Tibial nerve (tissue), 4 donors: ENCODE measurements around the gene IFI16.

Experiments used
- EP300 ChIP-seq, 2 donors: sonication (generic); formaldehyde crosslinking; IDR thresholded peaks; one replicate each; pipeline ENCODE4 v1.6.1; 2017; ENCODE audit warnings: antibody characterized with exemption in 2 of 2, mild to moderate bottlenecking in 1 of 2
- TF ChIP-seq, protein P1 (sequence below), 5 experiments: fragments of 200-600 bp in 3 of 5; fragments of 450-650 bp in 2 of 5; sonication (generic) in 3 of 5; IDR thresholded peaks; one replicate each; pipeline ENCODE4 v1.5.1; 2016 to 2019; ENCODE audit warnings: antibody characterized with exemption in 5 of 5, mild to moderate bottlenecking in 3 of 5, moderate library complexity in 2 of 5

DNA sequence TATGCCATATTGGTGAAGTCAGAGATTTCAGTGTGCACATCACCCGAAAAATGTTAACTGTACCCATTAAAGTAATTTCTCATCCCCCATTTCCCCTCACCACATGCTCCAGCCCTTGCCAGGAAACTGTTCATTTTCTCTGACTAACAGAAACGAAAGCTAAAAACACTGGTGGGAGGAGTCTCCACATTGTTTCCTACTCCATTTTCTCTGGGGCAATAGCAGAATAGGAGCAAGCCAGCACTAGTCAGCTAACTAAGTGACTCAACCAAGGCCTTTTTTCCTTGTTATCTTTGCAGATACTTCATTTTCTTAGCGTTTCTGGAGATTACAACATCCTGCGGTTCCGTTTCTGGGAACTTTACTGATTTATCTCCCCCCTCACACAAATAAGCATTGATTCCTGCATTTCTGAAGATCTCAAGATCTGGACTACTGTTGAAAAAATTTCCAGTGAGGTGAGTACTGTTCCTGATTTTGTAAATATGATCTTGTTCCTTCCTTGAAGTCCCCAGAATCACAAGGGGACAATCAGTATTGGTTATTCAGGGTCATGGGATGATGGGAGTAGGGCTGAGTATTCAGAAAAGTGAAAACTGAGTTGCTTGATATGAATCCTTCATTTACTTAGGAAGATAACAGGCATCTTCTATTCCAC lies at the start of gene IFI16:
- TF ChIP-seq, protein P1, sequence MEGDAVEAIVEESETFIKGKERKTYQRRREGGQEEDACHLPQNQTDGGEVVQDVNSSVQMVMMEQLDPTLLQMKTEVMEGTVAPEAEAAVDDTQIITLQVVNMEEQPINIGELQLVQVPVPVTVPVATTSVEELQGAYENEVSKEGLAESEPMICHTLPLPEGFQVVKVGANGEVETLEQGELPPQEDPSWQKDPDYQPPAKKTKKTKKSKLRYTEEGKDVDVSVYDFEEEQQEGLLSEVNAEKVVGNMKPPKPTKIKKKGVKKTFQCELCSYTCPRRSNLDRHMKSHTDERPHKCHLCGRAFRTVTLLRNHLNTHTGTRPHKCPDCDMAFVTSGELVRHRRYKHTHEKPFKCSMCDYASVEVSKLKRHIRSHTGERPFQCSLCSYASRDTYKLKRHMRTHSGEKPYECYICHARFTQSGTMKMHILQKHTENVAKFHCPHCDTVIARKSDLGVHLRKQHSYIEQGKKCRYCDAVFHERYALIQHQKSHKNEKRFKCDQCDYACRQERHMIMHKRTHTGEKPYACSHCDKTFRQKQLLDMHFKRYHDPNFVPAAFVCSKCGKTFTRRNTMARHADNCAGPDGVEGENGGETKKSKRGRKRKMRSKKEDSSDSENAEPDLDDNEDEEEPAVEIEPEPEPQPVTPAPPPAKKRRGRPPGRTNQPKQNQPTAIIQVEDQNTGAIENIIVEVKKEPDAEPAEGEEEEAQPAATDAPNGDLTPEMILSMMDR (IDR thresholded peaks at IDR 0.05), result peak in 1 of 5 experiments; percentile 10
- TF ChIP-seq EP300 (IDR thresholded peaks at IDR 0.05), result peak in 1 of 2 donors; percentile 95
